Measurements from ENCODE around the gene CYP3A7.
"Not testable (repeated sequence)": the region's sequence is repeated elsewhere in the genome, so short reads cannot be mapped to it uniquely, and the experiment has no call there.

Gene CYP3A7

DNA sequence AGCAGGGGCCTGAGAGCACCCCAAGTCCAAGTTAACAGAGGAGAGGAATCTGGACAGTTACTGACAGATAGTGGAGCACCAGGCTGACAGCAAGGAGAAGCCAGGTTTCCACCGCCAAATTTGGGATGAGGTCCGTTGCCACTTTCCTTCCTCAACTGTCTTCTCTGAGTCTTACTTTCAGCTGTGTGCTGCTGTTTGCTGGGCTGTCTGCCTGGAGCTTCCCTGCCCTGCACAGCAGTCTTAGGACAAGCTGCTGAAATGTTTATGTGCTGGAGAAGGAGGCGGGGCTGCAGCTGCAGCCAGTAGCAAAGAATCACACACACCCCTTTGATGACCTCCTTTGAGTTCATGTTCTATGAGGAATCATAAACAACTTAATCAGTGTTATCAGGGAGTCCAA is 17.4 kb upstream of the CYP3A7 start:
- TF ChIP-seq, protein P1, sequence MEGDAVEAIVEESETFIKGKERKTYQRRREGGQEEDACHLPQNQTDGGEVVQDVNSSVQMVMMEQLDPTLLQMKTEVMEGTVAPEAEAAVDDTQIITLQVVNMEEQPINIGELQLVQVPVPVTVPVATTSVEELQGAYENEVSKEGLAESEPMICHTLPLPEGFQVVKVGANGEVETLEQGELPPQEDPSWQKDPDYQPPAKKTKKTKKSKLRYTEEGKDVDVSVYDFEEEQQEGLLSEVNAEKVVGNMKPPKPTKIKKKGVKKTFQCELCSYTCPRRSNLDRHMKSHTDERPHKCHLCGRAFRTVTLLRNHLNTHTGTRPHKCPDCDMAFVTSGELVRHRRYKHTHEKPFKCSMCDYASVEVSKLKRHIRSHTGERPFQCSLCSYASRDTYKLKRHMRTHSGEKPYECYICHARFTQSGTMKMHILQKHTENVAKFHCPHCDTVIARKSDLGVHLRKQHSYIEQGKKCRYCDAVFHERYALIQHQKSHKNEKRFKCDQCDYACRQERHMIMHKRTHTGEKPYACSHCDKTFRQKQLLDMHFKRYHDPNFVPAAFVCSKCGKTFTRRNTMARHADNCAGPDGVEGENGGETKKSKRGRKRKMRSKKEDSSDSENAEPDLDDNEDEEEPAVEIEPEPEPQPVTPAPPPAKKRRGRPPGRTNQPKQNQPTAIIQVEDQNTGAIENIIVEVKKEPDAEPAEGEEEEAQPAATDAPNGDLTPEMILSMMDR (IDR thresholded peaks at IDR 0.05; ENCODE audit: low read depth, low read length), result no peak
- no peak overlapping the region for H3K4me3 ChIP-seq (ENCODE audit: low read depth, low read length)

DNA sequence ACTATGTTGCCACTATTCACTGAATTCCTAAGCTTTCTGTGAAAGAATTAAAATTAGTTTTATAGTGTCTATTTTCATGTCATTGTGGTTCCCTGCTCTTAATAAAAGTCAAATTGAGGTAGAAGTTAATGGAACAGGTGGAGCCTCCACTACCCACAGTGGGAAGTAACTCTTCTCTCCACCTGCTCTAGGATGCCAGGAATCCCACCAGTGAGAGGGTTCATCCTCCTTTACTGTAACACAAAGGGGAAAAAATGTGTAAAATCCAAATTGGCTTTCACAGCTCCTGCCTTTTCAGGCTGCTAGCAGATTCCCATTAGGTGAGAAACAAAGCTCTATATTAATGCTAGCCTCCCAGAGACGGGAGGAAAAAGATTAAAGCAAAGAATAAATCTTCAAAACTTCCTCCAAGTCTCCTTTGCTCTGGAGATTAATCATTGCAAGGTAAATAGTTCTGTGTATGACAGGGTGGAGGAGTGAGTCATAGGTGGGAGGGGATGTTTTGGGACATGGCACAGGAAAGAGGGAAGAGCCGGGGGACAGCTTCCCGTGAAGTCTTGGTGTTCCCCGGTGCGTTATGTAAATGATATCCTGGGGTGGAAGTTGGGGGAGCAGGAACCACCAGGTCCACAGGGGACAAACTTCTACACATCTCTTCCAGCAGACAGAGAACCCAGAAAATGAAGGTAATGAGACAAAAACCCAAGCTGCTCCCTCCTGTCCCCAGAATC is 16.5 kb upstream of the CYP3A7 start:
- not testable (repeated sequence) for H3K4me3 ChIP-seq (ENCODE audit: low read depth, low read length)

GRCh38 chr7:99748846-99749579 is 14.0 kb upstream of the CYP3A7 start:
- no peak overlapping the region for H3K4me3 ChIP-seq (ENCODE audit: low read depth, low read length)
- TF ChIP-seq, protein P1 (IDR thresholded peaks at IDR 0.05; ENCODE audit: low read depth, low read length), result no peak

- not testable (repeated sequence) for H3K4me3 ChIP-seq (ENCODE audit: low read depth, low read length)
Observed at GRCh38 chr7:99746915-99747314, 11.9 kb upstream of the CYP3A7 start.

GRCh38 chr7:99745395-99745794 is 10.4 kb upstream of the CYP3A7 start:
- not testable (repeated sequence) for H3K4me3 ChIP-seq (ENCODE audit: low read depth, low read length)

GRCh38 chr7:99742737-99743394 is 7.9 kb upstream of the CYP3A7 start:
- TF ChIP-seq, protein P1 (IDR thresholded peaks at IDR 0.05; ENCODE audit: low read depth, low read length), result no peak
- H3K4me3 ChIP-seq (ENCODE audit: low read depth, low read length), result no peak overlapping the region

DNA sequence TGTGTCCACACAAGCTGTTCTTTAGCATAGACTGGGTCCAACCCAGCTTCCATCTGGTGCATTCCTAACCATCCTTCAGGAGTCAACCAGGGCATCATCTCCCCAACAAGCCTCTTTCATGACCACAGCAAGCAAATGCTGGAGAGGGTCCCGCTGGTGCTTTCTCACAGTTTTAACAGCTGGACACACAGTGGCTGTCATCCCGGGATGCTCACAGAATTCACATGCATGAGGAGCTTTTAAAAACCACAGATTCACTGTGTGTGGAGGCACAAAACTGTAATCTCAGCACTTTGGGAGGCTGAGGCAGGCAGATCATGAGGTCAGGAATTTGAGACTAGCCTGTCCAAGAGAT is 6.4 kb upstream of the CYP3A7 start:
- TF ChIP-seq, protein P1 (IDR thresholded peaks at IDR 0.05; ENCODE audit: low read depth, low read length), result no peak
- H3K4me3 ChIP-seq (ENCODE audit: low read depth, low read length), result no peak overlapping the region

DNA sequence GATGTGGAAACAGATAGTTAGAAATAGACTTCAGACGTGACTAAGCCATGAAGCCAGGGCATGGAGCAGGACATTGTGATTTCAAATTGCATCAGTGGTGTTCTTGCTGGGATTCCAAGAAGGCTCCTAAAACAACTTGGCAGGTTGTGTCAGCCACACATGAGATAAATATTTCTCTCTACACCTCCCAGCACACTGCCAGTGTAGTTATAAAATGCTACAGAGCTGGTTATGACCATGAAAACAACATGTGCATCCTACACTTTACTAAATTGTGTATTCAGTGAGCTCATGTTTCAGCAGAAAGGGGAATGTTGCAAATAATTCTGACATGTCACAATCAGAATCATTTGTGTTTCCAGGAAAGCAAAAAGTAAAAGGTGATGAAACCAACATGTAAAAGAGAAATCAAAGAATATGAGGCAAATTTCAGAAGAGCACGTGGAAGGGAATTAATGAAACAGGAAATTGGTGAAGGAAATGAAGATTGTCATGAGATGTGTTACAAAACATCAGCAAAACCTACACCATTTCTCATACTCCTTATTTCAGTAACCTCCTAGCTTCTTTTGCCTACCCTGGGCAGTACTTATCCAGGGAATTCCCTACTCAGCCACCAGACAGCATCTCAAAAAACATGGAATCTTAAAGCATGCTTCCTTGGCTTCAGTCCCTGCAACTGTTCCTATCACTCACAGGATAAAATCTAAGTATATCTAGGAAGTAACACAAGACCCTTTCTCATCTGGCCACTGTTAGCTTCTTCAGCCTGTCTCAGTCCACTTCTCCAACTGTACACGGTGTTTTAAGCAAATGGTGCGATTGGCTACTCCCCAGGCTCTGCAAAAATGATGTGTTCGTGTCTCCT is 5.8 kb upstream of the CYP3A7 start:
- H3K4me3 ChIP-seq (ENCODE audit: low read depth, low read length), result no peak overlapping the region
- TF ChIP-seq, protein P1 (IDR thresholded peaks at IDR 0.05; ENCODE audit: low read depth, low read length), result no peak

Data from WI38 (cell line).